HG02870 (cell line): ENCODE measurements around the gene GDAP2.
"Not testable (repeated sequence)": the region's sequence is repeated elsewhere in the genome, so short reads cannot be mapped to it uniquely, and the experiment has no call there.

Experiments used
- ATAC-seq: cut with Tn5 transposase; IDR thresholded peaks from one replicate; pipeline ENCODE4 v1.9.1; 2021; ENCODE audit warnings: mild to moderate bottlenecking, moderate library complexity; ENCODE audit not compliant: unreplicated experiment

The GDAP2 gene, protein sequence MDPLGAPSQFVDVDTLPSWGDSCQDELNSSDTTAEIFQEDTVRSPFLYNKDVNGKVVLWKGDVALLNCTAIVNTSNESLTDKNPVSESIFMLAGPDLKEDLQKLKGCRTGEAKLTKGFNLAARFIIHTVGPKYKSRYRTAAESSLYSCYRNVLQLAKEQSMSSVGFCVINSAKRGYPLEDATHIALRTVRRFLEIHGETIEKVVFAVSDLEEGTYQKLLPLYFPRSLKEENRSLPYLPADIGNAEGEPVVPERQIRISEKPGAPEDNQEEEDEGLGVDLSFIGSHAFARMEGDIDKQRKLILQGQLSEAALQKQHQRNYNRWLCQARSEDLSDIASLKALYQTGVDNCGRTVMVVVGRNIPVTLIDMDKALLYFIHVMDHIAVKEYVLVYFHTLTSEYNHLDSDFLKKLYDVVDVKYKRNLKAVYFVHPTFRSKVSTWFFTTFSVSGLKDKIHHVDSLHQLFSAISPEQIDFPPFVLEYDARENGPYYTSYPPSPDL

DNA sequence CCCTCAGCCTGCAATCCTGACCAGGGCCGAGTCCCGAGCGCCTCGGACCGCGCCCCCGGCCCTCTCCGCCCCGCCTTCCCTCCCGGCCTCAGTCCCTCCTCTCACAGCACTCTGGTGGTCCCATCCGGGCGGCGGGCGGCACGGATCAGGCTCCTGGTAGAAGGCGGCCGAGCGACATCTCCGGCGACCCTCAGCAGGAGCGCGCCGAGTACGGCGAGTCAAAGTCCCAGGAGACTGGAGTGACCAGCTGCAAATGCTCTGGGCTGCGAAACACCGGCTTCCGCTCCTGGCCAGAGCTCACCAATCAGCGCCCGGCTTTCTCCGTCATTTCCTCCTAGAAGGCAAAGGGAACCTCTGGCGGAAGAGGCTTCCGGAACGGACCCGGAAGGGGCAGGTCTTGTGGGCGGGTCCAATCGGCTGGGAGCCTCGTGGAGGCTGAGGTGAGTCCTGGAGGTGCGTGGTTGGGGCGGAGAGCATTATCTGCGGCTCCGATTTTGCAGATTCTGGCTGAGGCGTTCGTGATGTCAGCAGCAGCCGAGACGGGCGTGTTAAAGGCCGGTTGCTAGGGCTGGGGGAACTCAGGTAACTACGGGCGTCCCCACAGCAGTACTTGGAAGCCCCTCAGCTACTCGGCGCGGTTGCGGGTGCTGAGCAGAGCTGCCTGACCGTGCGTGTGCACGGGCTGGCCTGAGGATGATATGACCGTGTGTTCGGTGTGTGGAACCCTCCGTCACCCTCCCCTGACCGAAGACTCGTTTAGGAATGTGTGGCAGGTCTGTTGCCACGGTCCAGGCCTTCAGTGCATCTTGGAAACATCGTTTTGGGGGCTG is at the start of gene GDAP2, which contains the start of gene WDR3:
TSS of gene GDAP2 (minus strand) at position 279 of the 830 bp plus-strand sequence. CDS start 9,264 bp downstream, outside the sequence.
TSS of gene WDR3 (plus strand) at position 397 of the 830 bp plus-strand sequence. CDS start 3,581 bp downstream, outside the sequence.
- peak; percentile 94 for ATAC-seq

DNA sequence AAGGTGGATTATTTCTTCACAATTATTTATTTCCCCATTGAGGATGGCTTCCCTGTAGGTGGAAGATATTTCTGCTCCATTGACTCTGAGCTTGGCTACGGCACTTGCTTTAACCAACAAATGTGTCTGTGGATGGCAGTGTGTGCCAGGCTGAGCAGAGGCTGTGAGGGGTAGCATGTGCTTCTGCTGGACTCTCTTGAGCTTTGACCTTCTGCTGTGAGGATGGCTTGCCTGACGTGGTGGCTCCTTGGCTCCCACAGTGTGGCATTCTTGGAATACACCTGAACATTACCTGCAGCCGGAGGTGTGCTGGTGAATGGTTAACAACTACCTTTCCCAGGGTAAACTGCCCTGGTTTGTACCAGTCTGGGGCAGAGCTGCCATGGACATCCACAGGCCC is 47.0 kb upstream of the GDAP2 start:
- ATAC-seq: no peak

DNA sequence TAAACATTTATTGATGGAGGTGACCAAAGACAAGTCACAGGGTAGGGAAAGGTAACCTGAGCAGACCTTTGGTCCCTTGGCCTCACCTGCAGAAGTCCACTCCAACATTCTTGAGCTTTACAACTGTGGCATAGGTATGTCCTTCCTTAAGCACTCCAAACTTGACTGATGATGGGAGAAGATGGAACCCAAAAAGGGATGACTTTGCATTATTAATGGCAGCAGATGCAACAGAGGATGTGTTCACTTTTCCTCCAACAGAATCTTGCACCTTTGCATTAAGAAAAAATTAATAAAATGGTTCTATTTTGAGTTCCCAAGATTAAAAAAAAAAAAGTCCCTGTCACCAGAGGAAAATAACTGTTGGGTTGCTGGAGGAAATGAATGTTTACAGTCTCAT is 42.4 kb upstream of the GDAP2 start:
- ATAC-seq: no peak

DNA sequence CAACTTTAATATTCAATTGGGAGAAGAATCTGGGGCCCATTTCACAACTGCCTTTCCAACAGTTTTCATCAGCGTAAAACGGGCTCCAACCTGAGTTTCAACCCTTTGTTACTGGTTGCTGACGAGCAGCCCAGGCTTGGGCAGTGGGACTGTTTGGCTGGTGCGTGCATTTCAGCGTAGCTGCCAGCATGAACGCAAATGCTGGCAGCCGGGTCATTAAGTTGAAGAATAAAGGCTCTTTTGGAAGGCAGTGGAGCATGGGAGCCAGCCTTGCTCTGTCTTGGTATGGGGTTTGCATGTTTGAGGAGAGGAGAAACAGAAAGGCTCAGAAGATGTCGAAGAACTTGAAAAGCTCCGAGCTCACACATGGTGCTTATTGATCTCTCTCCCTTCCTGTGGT is 40.8 kb upstream of the GDAP2 start:
- no peak for ATAC-seq

DNA sequence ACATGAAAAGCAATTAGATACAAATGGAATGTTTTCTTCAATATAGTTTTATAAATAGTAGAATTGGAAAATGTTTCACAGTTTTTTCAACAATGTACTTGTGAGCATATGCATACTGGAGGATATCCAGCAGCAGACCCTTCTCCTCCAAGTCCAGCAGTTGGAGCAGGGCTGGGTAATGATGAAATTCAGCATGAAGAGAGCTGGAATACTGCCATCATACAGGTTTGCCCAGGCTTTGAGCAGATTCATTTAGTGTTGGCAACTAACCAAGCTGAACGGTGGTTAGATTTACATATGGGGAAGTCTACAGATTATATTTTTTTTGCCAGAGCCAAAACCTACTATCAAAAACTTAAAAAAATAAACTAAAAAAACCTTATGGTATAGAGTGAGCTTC is 38.5 kb upstream of the GDAP2 start:
- ATAC-seq: no peak

DNA sequence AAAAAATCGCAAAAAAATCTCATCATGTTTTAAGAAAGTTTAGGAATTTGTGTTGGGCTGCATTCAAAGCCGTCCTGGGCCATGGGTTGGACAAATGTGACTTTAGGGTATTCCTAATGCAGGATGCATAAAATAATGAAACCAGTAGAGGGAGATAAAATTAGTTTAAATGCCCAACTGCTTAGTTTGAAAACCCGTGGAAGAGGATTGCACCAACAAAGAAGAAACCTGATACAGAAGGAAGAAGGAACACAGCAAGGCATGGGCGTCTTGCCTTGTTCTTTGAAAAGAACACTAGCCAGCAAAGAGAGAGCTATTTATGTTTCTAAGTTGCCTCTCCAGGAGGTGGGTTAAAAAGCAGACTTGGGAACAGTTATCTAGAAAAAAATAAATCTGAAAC is 38.1 kb upstream of the GDAP2 start:
- ATAC-seq: no peak

DNA sequence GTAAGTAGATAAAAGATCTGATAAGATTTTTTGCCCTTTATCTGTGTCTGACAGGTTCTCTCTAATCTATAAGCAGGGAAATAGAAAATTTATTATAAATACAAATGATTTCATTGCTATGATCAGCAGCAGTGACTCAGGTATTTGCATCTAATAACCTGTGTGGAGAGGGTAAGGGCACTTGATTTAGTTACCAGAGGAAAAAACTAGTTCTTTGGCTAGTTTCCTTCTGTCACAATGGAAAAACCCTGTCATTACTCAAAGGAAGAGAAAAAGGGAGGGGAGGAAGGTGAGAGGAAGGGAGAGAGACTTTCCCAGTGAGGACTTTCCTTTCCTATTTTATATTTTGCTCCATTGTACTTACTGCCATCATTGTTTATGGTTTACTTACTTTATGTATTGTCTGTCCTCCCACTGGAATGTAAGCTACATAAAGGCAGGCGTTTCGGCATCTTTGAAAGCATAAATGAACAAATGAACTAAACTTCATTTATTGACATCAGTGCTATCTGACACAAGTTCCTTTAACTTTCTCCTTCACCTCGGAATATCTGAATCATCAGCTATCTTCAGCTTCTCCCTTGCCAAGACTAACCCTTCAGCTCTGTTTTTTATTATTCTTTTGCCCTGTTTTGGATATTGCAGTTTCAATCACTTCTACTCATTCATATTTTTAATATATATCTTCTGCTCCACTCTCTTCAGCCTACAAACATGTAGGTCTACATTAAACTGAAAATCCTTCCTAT is 35.0 kb upstream of the GDAP2 start:
- ATAC-seq: no peak

DNA sequence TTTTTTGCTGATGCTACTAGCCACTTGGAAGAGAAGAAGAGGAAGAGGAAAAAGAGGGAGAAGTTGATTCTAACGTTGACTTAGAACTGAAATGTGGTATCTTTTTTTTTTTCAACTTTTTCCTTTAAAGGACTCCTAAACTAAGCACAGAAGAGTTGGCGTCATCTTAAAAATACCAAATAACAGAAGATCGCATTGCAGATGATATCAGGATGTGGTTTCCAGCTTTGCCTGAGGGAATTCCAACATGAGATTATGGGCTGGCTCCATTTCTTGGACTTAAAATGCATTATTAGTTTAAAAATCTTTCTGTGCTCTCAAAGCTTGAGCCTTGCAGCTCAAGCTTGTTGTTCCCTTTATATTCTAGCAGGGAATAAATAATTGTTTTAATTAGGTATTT is 29.9 kb upstream of the GDAP2 start:
- ATAC-seq: no peak

DNA sequence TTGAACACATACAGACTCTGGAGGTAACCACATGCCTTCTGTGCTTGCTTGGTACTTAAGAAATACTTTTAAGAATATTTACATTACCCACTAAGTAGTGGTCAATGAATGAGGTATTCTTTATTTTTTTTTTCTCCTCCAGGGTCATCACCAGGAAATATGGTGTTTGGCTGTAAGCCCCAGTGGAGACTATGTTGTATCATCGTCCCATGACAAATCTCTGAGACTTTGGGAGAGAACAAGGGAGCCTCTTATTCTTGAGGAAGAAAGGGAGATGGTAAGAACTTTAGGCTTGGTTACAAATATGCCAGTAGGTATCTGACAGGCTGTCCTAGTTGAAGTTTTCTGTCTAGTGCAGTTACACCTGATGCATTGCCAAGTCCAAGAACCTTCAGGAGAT is 23.0 kb upstream of the GDAP2 start:
- ATAC-seq: no peak

DNA sequence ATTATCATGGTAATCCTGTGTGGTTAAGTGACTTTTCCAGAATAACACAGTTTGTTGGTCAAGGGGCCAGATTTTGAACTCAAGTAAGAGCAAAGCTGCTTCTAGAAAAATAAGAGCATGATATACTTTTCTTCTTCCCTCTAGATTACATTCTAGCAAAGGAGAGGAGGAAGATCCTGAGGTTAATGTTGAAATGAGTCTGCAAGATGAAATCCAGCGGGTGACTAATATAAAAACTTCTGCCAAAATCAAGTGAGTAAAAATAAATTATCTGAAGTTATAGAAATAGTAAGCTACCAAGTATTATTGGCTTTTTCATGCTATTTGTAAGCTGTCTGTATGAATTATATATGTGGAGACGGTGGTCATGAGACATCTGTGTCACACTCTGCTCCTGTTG is 12.9 kb upstream of the GDAP2 start:
- no peak for ATAC-seq

DNA sequence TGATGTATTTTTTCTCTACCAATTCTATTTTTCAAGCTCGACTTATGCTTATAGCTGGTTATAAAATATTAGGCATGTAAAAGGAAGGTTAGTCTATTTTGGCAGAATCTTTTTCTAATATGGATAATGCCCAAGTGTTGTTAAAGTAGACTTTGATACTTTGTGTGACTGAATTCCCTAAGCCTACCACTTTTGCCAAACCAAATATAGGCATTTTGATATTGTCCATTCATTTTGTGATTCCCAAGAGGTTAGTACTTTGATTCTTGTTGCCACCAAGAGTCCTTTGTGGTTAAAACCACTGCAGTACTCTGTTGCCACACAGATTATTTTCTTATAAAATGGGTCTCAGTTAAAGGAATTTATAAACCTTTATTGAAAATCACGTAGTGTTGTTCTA is 4.3 kb upstream of the GDAP2 start:
- ATAC-seq: no peak

DNA sequence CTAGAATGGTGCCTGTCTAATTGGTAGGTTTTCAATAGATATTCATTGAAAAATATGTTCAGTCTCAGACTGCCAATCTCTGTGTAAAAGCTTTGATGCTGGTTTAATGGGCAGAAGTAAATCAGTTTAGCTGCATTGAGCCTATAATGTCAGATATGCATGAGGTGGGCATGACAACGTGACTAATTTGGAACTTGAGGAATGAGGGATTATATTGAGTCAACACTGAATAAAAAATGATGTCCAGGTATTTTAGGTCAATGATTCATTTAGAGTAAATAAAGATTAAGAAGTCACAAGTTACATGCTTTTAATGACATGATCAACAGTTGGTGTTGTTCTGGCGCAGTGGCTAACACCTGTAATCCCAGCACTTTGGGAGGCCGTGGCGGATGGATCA is 3.2 kb upstream of the GDAP2 start:
- no peak for ATAC-seq

DNA sequence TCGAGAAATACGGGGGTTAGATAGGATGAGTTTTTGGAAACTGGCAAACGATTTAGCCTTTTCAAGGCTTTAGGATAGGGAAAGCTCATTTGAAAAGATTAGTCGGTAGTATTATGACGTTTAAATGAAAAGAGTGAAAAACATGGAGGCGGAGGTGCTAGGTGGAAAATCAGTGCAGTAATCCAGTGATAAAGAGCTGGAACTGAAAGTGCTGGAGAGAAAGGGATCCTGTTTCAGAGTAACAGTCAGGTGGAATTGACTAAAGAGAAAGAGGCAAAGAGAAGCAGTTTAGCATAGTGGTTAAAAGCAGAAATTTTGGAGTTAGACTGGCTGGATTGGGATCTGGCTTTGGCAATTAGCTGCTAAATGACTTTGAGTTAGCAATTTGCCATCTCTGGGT is 1.1 kb upstream of the GDAP2 start:
- no peak for ATAC-seq

DNA sequence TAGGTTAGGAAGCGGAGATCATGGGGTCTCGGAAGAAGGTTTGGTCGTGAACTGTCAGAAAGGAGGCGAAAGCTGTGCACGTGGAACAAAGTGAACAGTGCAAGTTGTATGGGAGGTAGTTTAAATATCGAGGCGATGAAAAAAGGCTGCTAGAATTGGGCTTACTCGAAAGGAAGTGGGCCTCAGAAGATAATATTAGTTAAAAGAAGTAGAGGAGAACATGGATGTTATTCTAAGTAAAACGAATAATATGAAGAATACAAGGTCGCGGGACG is 689 bp upstream of the GDAP2 start:
- peak; percentile 2 for ATAC-seq

DNA sequence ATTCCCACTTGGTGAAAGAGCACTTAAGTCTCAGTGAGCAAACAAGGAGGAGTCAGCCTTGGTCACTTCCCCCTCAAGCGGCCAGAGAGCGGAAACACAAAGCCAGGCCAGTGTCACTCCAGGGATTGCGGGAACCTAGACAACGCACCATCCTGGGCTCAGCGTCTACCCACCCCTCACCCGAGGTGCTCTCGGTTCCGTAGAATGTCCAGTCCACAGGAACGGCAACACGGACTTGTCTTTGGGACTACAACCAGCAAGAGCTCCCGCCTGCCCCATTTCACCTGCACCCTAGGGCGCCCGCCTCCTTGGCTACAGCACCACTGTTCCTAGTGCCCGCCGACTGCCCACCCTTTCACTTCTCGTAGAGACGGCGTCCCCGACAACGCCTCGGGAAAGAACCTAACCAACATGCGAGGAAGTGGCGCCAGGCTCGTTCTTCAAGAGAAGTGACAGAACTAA is 509 bp downstream of the GDAP2 start:
- peak; percentile 35 for ATAC-seq

DNA sequence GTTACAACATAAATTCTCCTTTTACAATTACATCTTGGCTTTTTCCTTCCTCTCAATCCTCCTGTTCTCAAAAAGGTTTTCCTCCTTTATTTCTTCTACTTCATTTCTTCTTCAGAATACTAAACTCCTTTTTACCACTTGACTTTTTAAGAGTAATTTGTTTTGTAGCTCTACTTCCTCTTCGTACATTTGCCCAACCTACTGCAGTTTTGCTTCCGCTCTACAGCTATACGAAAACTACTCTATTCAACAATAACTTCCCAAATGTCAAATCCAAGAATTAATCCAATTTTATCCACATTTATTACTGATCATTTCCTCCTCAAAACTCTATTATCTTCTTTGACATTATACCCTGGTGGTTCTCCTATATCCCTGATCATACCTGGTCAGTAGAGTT is 3.4 kb downstream of the GDAP2 start:
- no peak for ATAC-seq

DNA sequence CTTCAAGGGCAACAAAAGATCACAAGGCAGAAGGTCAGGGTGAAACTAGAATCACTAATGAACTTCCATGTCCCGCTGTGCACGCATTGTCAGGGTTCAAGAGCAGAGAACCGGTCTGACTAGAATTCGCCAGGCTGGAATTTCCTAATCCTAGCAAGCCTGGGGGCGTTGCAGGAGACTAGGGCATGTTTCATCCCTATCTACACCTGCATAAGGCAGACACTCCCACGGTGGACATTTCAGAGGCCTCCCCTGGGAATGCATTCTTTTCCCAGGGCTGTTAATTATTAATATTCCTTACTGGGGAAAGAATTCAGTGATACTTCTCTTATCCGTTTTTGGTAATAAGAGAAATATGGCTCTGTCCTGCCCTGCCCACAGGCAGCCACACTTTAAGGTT is 6.7 kb downstream of the GDAP2 start:
- not testable (repeated sequence) for ATAC-seq

DNA sequence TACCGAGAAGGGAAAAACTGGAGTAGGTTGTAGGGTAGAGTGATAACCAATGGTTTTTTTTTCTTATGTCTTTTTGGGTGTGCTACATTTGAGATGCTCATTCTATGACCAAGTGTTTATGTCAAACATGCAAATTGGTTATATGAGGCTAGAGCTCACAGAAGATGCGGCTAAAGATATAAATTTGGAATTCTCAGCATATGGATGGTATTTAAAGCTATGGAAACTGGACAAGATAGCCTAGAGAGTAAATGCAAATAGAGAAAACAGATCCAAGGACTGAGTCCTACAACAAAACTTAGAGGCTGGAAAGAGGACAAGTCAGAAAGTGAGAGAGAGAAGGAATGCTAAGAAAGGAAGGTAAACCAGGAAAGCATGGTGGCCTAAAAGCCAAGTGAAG is 7.4 kb downstream of the GDAP2 start:
- no peak for ATAC-seq

DNA sequence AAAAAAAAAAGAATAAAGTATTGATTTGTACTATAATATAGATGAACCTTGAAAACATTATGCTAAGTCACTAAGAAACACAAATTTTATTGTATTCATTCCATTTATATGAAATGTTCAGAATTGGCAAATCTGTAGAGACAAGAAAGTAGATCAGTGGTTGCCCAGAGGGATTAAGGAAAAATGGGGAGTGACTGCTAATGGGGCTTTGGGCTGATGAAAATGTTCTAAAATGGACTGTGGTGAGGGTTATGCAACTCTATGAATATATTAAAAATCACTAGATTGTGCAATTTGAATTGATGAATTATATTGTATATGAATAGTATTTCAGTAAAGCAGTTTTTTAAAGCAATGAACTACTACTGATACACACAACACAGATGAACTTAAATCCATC is 10.0 kb downstream of the GDAP2 start:
- ATAC-seq: no peak

DNA sequence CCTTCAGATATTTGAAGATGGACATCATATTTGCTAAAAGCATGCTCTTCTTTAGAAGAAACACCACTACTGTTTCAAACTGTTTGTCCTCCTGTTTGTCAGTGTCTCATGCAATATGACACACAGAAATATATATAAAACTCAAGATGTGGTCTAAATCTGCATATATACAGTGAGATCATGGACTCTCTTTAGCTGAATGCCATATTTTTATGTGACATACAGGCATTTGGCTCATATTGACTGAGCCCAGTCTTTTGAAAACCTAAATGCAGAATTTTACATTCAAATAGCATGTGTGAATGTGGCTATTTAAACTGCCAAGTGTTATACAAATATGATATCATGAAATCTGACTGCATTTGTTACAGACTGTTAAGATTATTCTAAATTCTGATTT is 18.4 kb downstream of the GDAP2 start:
- no peak for ATAC-seq

DNA sequence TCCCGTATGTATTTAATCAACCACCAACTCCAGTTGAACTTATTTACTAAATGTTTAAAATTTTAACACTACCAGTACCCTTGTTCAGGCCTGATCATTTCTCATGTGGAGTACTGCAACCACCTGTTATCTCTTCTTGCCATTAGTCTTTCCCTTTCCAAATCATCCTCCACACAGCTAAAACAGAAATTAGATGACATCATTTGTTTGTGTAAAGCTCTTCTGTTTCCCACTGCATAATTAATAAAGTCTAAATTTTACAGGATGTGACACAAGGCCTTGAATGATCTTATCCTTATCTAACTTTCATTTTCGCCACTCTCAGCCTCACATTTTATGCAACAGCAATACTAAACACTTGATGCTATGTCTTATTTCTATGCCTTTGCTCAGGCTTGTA is 24.4 kb downstream of the GDAP2 start:
- no peak for ATAC-seq
